HL-60 (cell line): Measurements from ENCODE around the gene GTF2H2C.
"Not testable (repeated sequence)": the region's sequence is repeated elsewhere in the genome, so short reads cannot be mapped to it uniquely, and the experiment has no call there.

ENCODE experiments used
- CTCF ChIP-seq: IDR thresholded peaks from one replicate; pipeline ENCODE4 v1.5.1; 2011; ENCODE audit warnings: low read length, control low read depth, inconsistent platforms; ENCODE audit not compliant: insufficient read depth
- POLR2AphosphoS5 ChIP-seq: IDR thresholded peaks from 2 replicates; pipeline ENCODE4 v1.6.1; 2012; ENCODE audit warnings: low read depth
- REST ChIP-seq: IDR thresholded peaks from 2 replicates; pipeline ENCODE4 v1.6.1; 2012; ENCODE audit warnings: low read depth; ENCODE audit not compliant: insufficient replicate concordance
- SPI1 ChIP-seq: IDR thresholded peaks from 2 replicates; pipeline ENCODE4 v1.6.1; 2012; ENCODE audit warnings: low read depth, mild to moderate bottlenecking, borderline replicate concordance

GRCh38 chr5:69515570-69515969 is 44.4 kb upstream of the GTF2H2C start:
- TF ChIP-seq CTCF, POLR2AphosphoS5, REST, SPI1: not testable (repeated sequence)
